ENCODE data around the gene STON1.

DNA sequence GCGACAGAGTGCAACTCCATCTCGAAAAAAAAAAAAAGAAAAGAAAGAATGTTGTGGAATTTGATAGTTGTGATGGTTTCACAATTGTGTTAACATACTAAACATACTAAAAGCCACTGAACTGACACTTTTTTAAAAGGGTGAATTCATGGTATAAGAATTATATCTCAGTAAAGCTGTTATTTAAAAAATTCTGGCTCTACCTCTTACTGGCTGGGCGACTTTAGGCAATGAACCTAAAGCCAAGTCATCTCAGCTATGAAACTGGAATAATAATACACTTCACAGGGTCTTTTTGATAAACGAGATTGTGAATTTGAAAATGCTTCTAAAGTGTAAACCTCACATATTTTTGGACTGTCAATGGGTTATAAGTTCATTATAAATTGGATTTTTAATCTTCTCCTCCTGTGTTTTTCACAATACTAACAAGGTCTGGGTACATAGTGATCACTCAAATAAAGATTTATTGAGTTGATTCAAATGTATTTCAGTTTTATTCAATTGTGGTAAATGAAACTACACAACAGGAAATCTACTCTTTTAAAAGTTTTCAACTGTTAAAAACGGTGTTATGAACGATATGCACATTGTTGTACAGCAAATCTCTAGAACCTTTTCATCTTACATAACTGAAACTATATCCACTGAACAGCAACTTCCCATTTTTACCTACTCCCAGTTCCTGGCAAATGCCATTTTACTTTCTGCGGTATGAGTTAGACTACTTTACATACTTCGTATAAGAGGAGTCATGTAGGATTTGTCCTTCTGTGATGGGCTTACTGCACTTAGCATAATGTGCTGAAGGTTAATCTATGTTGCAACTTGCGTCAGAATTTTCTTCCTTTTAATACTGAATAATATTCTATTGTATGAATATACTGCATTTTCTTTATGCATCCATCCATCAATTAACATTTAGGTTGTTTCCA is 44.7 kb downstream of the STON1 start:
- TF ChIP-seq, protein P1, sequence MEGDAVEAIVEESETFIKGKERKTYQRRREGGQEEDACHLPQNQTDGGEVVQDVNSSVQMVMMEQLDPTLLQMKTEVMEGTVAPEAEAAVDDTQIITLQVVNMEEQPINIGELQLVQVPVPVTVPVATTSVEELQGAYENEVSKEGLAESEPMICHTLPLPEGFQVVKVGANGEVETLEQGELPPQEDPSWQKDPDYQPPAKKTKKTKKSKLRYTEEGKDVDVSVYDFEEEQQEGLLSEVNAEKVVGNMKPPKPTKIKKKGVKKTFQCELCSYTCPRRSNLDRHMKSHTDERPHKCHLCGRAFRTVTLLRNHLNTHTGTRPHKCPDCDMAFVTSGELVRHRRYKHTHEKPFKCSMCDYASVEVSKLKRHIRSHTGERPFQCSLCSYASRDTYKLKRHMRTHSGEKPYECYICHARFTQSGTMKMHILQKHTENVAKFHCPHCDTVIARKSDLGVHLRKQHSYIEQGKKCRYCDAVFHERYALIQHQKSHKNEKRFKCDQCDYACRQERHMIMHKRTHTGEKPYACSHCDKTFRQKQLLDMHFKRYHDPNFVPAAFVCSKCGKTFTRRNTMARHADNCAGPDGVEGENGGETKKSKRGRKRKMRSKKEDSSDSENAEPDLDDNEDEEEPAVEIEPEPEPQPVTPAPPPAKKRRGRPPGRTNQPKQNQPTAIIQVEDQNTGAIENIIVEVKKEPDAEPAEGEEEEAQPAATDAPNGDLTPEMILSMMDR (conservative IDR thresholded peaks at IDR 0.05) = no peak
- no peak for TF ChIP-seq ZFX (IDR thresholded peaks at IDR 0.05)
